Fibroblast of lung (primary cell): ENCODE measurements around the gene IGLON5. TPM values are rescaled to one million over a fixed set of nuclear protein-coding genes. Genes with fewer than 3 reads are reported as not detected.

Experiments used
- DNase-seq, 2 donors: peaks; one replicate each; pipeline versions ENCODE4 v3.0.0 to v3.0.0-alpha.2; 2010; ENCODE audit warnings: low read depth in 2 of 2
- H2AFZ ChIP-seq: 2 replicates; pipeline ENCODE4 v1.5.1; 2012; ENCODE audit warnings: low read length, control low read depth, inconsistent platforms
- H3K27ac ChIP-seq: 2 replicates; pipeline ENCODE4 v1.5.1; 2011; ENCODE audit warnings: low read length, control low read depth; ENCODE audit not compliant: insufficient read depth
- H3K27me3 ChIP-seq: 2 replicates; pipeline ENCODE4 v1.5.1; 2011; ENCODE audit warnings: mild to moderate bottlenecking, low read length; ENCODE audit not compliant: control insufficient read depth, insufficient read depth
- H3K36me3 ChIP-seq: 2 replicates; pipeline ENCODE4 v1.5.1; 2011; ENCODE audit warnings: low read length; ENCODE audit not compliant: control insufficient read depth, insufficient read depth
- H3K4me1 ChIP-seq: 2 replicates; pipeline ENCODE4 v1.5.1; 2011; ENCODE audit warnings: low read length; ENCODE audit not compliant: control insufficient read depth, insufficient read depth; ENCODE audit errors: extremely low read depth
- H3K4me2 ChIP-seq: 2 replicates; pipeline ENCODE4 v1.5.1; 2011; ENCODE audit warnings: low read length, control low read depth; ENCODE audit not compliant: insufficient read depth; ENCODE audit errors: extremely low read depth
- H3K4me3 ChIP-seq, 4 experiments: fragments of 200-600 bp in 1 of 4; sonication (generic) in 1 of 4; replicated peaks in 1 of 4; 2 replicates each; pipeline ENCODE4 v1.5.1; 2011 to 2016; ENCODE audit warnings: low read length in 4 of 4, low read depth in 3 of 4, mild to moderate bottlenecking in 3 of 4, control low read depth in 2 of 4, inconsistent platforms in 1 of 4, mixed read lengths in 1 of 4; ENCODE audit not compliant: insufficient read depth in 1 of 4; ENCODE audit errors: control extremely low read depth in 1 of 4
- H3K79me2 ChIP-seq: 2 replicates; pipeline ENCODE4 v1.5.1; 2012; ENCODE audit warnings: mild to moderate bottlenecking, low read length, inconsistent platforms; ENCODE audit not compliant: control insufficient read depth, insufficient read depth
- H3K9ac ChIP-seq: 2 replicates; pipeline ENCODE4 v1.5.1; 2011; ENCODE audit warnings: mild to moderate bottlenecking, low read length, control low read depth; ENCODE audit not compliant: insufficient read depth
- H3K9me3 ChIP-seq: 2 replicates; pipeline ENCODE4 v1.5.1; 2012; ENCODE audit warnings: low read depth, low read length; ENCODE audit not compliant: control insufficient read depth, insufficient read depth
- H4K20me1 ChIP-seq: 2 replicates; pipeline ENCODE4 v1.5.1; 2011; ENCODE audit warnings: low read length; ENCODE audit not compliant: control insufficient read depth, insufficient read depth; ENCODE audit errors: extremely low read depth
- EZH2 ChIP-seq: IDR thresholded peaks from 2 replicates; pipeline ENCODE4 v1.5.1; 2012; ENCODE audit warnings: low read length, control low read depth, mild to moderate bottlenecking; ENCODE audit errors: missing control alignments
- polyA plus RNA-seq, 2 donors: library from polyadenylated mRNA; depleted of rRNA in 1 of 2; stranded (reverse) in 1 of 2; unstranded in 1 of 2; fragments of >200 nt; gene quantifications; 2 replicates each; pipeline ENCODE4 v1.2.1, GENCODE V29; 2011 to 2012; ENCODE audit warnings: missing spikeins in 1 of 2
- total RNA-seq: library from RNA; depleted of rRNA; stranded (reverse); fragments of >200 nt; gene quantifications from 2 replicates; pipeline ENCODE4 v1.2.1, GENCODE V29; 2014
- TF ChIP-seq, protein P1 (sequence below), 2 donors: IDR thresholded peaks in 1 of 2; conservative IDR thresholded peaks in 1 of 2; 1 replicate in 1 of 2; 2 replicates in 1 of 2; pipeline ENCODE4 v1.5.1; 2011 to 2012; ENCODE audit warnings: low read length in 2 of 2, control low read depth in 1 of 2, inconsistent platforms in 1 of 2, low read depth in 1 of 2, mild to moderate bottlenecking in 1 of 2

IGLON5 gene
- total and polyA plus RNA-seq, 2 donors (not counting 1 experiment from before 2014, with no cell fraction given) = not detected

DNA sequence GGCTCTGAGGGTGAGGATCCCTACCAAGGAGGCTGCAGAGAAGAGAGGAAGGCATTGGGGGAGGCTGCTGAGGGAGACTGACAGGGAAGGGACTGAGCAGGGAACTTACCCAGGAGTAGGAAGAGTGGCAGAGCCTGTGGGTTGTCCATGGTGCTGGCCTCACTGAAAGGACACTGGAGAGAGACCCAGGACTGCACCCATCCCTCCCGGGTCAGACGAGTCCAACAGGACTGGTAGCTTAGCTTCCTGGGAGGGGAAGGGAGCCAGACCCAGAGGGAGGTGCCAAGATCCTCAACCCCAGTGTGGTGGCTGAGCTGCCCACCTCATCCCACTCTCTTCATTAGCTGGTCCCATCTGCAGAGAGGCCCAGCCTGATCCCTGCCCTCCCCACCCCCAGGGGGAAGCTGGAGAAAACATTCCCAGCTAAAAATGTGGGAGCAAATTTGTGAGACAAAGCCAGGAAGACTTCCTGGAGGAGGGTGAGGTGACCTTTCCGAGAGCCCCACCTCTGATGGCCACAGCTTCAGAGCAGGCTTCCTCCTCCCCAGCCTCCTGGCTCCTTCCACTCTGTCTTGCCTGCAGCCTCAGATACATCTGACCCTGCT is 30.6 kb downstream of the IGLON5 start, which contains the start of gene VSIG10L:
Gene VSIG10L, minus strand, starts transcription at position 164 of the 605 bp plus-strand sequence. Its CDS starts 15 bp downstream, at position 149.
- Histone ChIP-seq H3K27ac (no peak within 1 kb of the TSS), H4K20me1 (no peaks in the 10 kb centered on the region), H2AFZ (no peak within 1 kb of the TSS), H3K36me3 (no peaks in the 10 kb centered on the region), H3K79me2 (no peaks in the 10 kb centered on the region), H3K27me3 (no peaks in the 10 kb centered on the region), H3K9me3 (no peaks in the 10 kb centered on the region), H3K4me1 (peaks cover 6% of the 10 kb centered on the region), H3K4me2 (no peak within 1 kb of the TSS), H3K4me3 (no peak within 1 kb of the TSS), H3K9ac (no peak within 1 kb of the TSS)
- DNase-seq = no peak
- no peak for TF ChIP-seq EZH2
- TF ChIP-seq, protein P1, sequence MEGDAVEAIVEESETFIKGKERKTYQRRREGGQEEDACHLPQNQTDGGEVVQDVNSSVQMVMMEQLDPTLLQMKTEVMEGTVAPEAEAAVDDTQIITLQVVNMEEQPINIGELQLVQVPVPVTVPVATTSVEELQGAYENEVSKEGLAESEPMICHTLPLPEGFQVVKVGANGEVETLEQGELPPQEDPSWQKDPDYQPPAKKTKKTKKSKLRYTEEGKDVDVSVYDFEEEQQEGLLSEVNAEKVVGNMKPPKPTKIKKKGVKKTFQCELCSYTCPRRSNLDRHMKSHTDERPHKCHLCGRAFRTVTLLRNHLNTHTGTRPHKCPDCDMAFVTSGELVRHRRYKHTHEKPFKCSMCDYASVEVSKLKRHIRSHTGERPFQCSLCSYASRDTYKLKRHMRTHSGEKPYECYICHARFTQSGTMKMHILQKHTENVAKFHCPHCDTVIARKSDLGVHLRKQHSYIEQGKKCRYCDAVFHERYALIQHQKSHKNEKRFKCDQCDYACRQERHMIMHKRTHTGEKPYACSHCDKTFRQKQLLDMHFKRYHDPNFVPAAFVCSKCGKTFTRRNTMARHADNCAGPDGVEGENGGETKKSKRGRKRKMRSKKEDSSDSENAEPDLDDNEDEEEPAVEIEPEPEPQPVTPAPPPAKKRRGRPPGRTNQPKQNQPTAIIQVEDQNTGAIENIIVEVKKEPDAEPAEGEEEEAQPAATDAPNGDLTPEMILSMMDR (conservative IDR thresholded peaks at IDR 0.05 in 1 of 2, IDR thresholded peaks at IDR 0.05 in 1 of 2; ENCODE audit: low read depth in 1 of 2, low read length in 2 of 2) = no peak

DNA sequence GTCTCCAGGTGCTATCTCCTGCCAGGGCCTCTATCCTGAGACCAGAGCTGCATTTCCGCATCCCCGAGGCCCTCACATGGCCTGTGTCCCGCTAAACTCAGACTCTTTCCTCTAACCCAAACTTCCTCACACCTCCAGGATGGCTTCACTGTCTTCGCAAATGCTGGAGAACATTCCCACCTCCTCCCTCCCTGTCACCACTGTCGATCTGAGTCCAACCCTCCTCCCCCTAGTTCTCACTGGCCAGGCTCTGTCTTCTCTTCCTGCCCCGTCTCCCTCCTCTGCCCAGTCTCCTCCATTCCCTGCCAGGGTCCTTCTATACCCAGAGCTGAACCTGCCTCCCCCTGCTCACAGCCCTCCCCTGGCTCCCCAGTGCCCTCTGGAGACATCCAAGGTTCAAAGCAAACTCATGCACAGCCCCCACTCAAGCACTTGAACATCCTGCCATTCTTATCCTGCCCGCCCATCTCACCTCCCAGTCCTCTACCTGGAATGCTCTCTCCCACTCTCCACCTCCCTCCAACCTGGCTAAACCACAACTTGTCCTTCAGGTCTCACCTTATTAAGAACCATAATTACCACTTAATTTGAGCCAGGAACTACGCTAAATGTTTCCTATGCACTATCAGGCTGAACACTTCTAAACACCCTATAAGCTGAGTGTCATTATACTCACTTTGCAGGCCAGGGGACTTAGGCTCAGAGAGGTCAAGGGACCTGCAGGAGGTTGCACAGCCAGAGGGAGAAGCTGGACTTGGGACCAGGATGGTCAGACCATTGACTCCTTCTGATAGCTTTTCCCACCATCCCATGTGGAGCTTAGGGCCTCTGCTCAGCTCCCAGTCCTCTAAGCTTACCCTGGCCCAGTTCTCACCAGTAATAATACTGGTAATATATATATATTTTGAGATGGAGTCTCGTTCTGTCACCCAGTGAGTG is 31.5 kb downstream of the IGLON5 start:
- Histone ChIP-seq H3K27me3 (no peaks in the 10 kb centered on the region), H3K27ac (no peak overlapping the region), H4K20me1 (no peaks in the 10 kb centered on the region), H3K9me3 (no peaks in the 10 kb centered on the region), H3K4me2 (no peak overlapping the region), H3K4me3 (no peak overlapping the region), H3K36me3 (no peaks in the 10 kb centered on the region), H3K79me2 (no peaks in the 10 kb centered on the region), H2AFZ (no peak overlapping the region), H3K4me1 (peaks cover 6% of the 10 kb centered on the region), H3K9ac (no peak overlapping the region)
- no peak for DNase-seq
- TF ChIP-seq EZH2 = no peak

DNA sequence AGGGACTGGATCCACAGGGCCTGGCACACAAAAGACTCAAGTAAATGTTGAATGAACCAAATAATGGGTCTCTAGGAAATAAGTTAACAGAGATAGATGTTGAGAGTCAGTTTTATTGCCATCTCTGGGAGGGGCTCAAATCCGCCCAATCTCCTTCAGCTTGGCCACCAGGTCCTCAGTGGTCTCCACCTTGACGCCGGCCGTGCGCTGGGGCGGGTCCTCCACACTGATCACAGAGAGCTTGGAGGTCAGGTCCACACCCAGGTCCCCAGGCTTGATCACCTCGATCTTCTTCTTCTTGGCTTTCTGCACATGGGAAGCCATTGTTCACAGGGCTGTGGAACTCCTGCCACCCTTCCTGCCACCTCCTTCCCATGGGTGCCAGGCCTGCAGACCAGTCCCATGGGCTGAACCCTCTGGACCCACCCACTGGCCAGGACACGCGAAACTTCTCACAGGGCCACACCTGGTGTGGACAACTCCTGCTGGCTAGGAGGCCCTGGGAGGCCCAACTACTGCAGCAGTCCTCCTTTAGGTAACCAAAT is 33.7 kb downstream of the IGLON5 start:
- H3K4me3 ChIP-seq = no peak overlapping the region
- TF ChIP-seq, protein P1 (conservative IDR thresholded peaks at IDR 0.05 in 1 of 2, IDR thresholded peaks at IDR 0.05 in 1 of 2; ENCODE audit: low read depth in 1 of 2, low read length in 2 of 2) = no peak
- no peak for TF ChIP-seq EZH2
- no peak for DNase-seq
- peaks cover 2% of the 10 kb centered on the region for H3K4me1 ChIP-seq
- H3K4me2 ChIP-seq = no peak overlapping the region
- no peak overlapping the region for H3K27ac ChIP-seq
- no peaks in the 10 kb centered on the region for H4K20me1 ChIP-seq
- H3K9me3 ChIP-seq = no peaks in the 10 kb centered on the region
- H3K36me3 ChIP-seq = peaks cover 3% of the 10 kb centered on the region
- H3K79me2 ChIP-seq = no peaks in the 10 kb centered on the region
- H2AFZ ChIP-seq = no peak overlapping the region
- no peak overlapping the region for H3K9ac ChIP-seq
- no peaks in the 10 kb centered on the region for H3K27me3 ChIP-seq
